HepG2 (cell line): ENCODE results near the gene ETFA. TPM values are rescaled to one million over a fixed set of nuclear protein-coding genes. Genes with fewer than 3 reads are reported as not detected.

Experiments used
- ATAC-seq: fragments of 200-7000 bp; cut with Tn5 transposase; 3 replicates; pipeline ENCODE4 v1.9.1; 2020; ENCODE audit warnings: mild to moderate bottlenecking, moderate library complexity
- BruUV-seq: library from RNA; stranded (reverse); fragments of 400-500 nt; replicated peaks from 2 replicates; lab custom pipeline; 2021; lab: Mats Ljungman, UMichigan
- CTCF ChIA-PET: fragments of 300-600 bp; formaldehyde crosslinking; extraction: SDS; loops from one replicate; lab custom pipeline; 2021; ENCODE audit warnings: low total read pairs, inconsistent platforms, low intra/inter-chr PET ratio; lab: Yijun Ruan, JAX
- POLR2A ChIA-PET: fragments of 350-600 bp; sonication (Branson Sonifier 250); formaldehyde crosslinking; loops from one replicate; lab custom pipeline; 2020; ENCODE audit warnings: antibody characterized with exemption, inconsistent platforms; lab: Yijun Ruan, JAX
- DNase-seq: peaks from one replicate; pipeline ENCODE4 v3.0.0-alpha.2; 2015; ENCODE audit warnings: low spot score
- FAIRE-seq: peaks from 3 replicates; lab custom pipeline; 2011; peaks lifted over from hg19 to GRCh38; lab: Jason Lieb, UNC
- H2AFZ ChIP-seq: one replicate; pipeline ENCODE4 v1.6.1; 2011; ENCODE audit warnings: low read length, inconsistent platforms
- H3K27ac ChIP-seq: fragments of 300-600 bp; 3 replicates; pipeline ENCODE4 v1.8.0; 2011; ENCODE audit warnings: mixed run types, mild to moderate bottlenecking, mixed read lengths, low read length, inconsistent platforms; ENCODE audit not compliant: insufficient read depth; ENCODE audit errors: extremely low read length
- H3K27me3 ChIP-seq, 2 experiments: fragments of 200-600 bp in 1 of 2; 2 replicates in 1 of 2; 3 replicates in 1 of 2; pipeline versions ENCODE4 v1.6.0 to v1.8.0; 2011; ENCODE audit warnings: low read length in 2 of 2, mild to moderate bottlenecking in 2 of 2, moderate library complexity in 2 of 2, inconsistent platforms in 1 of 2; ENCODE audit not compliant: insufficient read depth in 2 of 2, control insufficient read depth in 1 of 2
- H3K36me3 ChIP-seq, 2 experiments: fragments of 200-600 bp in 1 of 2; replicated peaks in 1 of 2; 2 replicates in 1 of 2; 3 replicates in 1 of 2; pipeline versions ENCODE4 v1.5.1 to v1.8.0; 2011; ENCODE audit warnings: low read length in 2 of 2, inconsistent platforms in 1 of 2; ENCODE audit not compliant: insufficient read depth in 2 of 2, control insufficient read depth in 1 of 2
- H3K4me1 ChIP-seq: 2 replicates; pipeline ENCODE4 v1.5.1; 2012; ENCODE audit warnings: low read length, inconsistent platforms; ENCODE audit not compliant: insufficient read depth
- H3K4me2 ChIP-seq: 2 replicates; pipeline ENCODE4 v1.6.0; 2011; ENCODE audit warnings: low read depth, low read length, inconsistent platforms
- H3K4me3 ChIP-seq, 3 experiments: fragments of 200-600 bp in 1 of 3; sonication (generic), shearing (Covaris generic) in 1 of 3; replicated peaks in 1 of 3; 2 replicates each; pipeline ENCODE4 v1.5.1; 2011 to 2016; ENCODE audit warnings: low read length in 3 of 3, inconsistent platforms in 2 of 3, low read depth in 2 of 3, mild to moderate bottlenecking in 2 of 3, control low read depth in 1 of 3, mixed read lengths in 1 of 3; ENCODE audit not compliant: insufficient read depth in 1 of 3
- H3K79me2 ChIP-seq: one replicate; pipeline ENCODE4 v1.6.1; 2011; ENCODE audit warnings: low read length, inconsistent platforms; ENCODE audit not compliant: insufficient read depth
- H3K9ac ChIP-seq: 2 replicates; pipeline ENCODE4 v1.6.0; 2011; ENCODE audit warnings: mild to moderate bottlenecking, low read depth, low read length, inconsistent platforms; ENCODE audit not compliant: insufficient read depth
- H3K9me3 ChIP-seq: 2 replicates; pipeline ENCODE4 v1.5.1; 2012; ENCODE audit warnings: mild to moderate bottlenecking, low read length
- H4K20me1 ChIP-seq: 2 replicates; pipeline ENCODE4 v1.6.0; 2011; ENCODE audit warnings: inconsistent platforms, mild to moderate bottlenecking, low read length, moderate library complexity; ENCODE audit not compliant: insufficient read depth
- ATF7 ChIP-seq, 2 experiments: fragments of 450-650 bp in 1 of 2; sonication (generic) in 1 of 2; formaldehyde crosslinking in 1 of 2; IDR thresholded peaks; 2 replicates each; pipeline versions ENCODE4 v1.4.0 to v1.6.1; 2016 to 2020; ENCODE audit warnings: antibody characterized with exemption in 1 of 2, mild to moderate bottlenecking in 1 of 2, missing genetic modification reagents in 1 of 2
- CERS6 ChIP-seq: sonication (generic); formaldehyde crosslinking; IDR thresholded peaks from 2 replicates; pipeline ENCODE4 v1.5.0; 2020; ENCODE audit warnings: missing genetic modification reagents
- MAFK ChIP-seq, 2 experiments: IDR thresholded peaks in 1 of 2; conservative IDR thresholded peaks in 1 of 2; 2 replicates each; pipeline ENCODE4 v1.6.1; 2011; ENCODE audit warnings: improper control_type of control experiment in 2 of 2, low read length in 2 of 2
- NFE2L2 ChIP-seq: fragments of 150-350 bp; IDR thresholded peaks from 2 replicates; pipeline ENCODE4 v1.6.1; 2014; ENCODE audit warnings: low read length
- RBFOX2 ChIP-seq: fragments of 200-400 bp; formaldehyde crosslinking; IDR thresholded peaks from 2 replicates; pipeline ENCODE4 v1.6.1; 2017; ENCODE audit warnings: low read depth, mild to moderate bottlenecking, low read length
- SP2 ChIP-seq: sonication (generic); formaldehyde crosslinking; IDR thresholded peaks from 2 replicates; pipeline ENCODE4 v1.5.1; 2020; ENCODE audit warnings: mild to moderate bottlenecking, missing genetic modification reagents
- ZBTB44 ChIP-seq: sonication (generic); formaldehyde crosslinking; IDR thresholded peaks from 2 replicates; pipeline ENCODE4 v1.4.0; 2020; ENCODE audit warnings: missing genetic modification reagents
- ZFP62 ChIP-seq: sonication (generic); formaldehyde crosslinking; IDR thresholded peaks from 2 replicates; pipeline ENCODE4 v1.4.0; 2020; ENCODE audit warnings: missing genetic modification reagents
- ZNF512 ChIP-seq: sonication (generic); formaldehyde crosslinking; IDR thresholded peaks from 2 replicates; pipeline ENCODE4 v1.4.0; 2020; ENCODE audit warnings: mild to moderate bottlenecking, missing genetic modification reagents
- WGBS: methylation state at CpG from one replicate; pipeline ENCODE4 v1.1.6; 2017; ENCODE audit warnings: low lambda C conversion rate; 5-methylcytosine and 5-hydroxymethylcytosine counted together
- in situ Hi-C: cut with HindIII; loops from 2 replicates; pipeline ENCODE4 v1.10.0; 2017; ENCODE audit warnings: low pct_unique_long_range_greater_than_20kb; ENCODE audit not compliant: extremely low pct_ligation_motif_present
- intact Hi-C: fragments of 100-400 bp; cut with micrococcal nuclease; formaldehyde crosslinking; loops from one replicate; pipeline ENCODE4 v1.10.0; 2022; ENCODE audit not compliant: unreplicated experiment
- polyA plus RNA-seq, 8 experiments: library from polyadenylated mRNA; depleted of rRNA in 3 of 8; stranded (reverse) in 7 of 8; unstranded in 1 of 8; fragments of >200 nt; fragmentation: Illumina TruSeq in 4 of 8; extraction: Trizol in 4 of 8; gene quantifications; 2 replicates each; pipeline versions ENCODE4 v1.2.1 to v1.2.3, GENCODE V29; 2011 to 2016; ENCODE audit warnings: low read depth in 4 of 8, missing spikeins in 1 of 8, mixed read lengths in 1 of 8; ENCODE audit not compliant: insufficient read depth in 1 of 8
- total RNA-seq, 5 experiments: library from RNA; depleted of rRNA; stranded (reverse); fragments of >200 nt; fragmentation: Illumina TruSeq; extraction: Trizol; gene quantifications; 2 replicates each; pipeline ENCODE4 v1.2.3, GENCODE V29; 2016; ENCODE audit warnings: low read depth in 1 of 5

The ETFA gene
- total and polyA plus RNA-seq, 2 of the 13 experiments (the other 11 are each of a cell fraction or from before 2014, with no cell fraction given), result 291 to 396 TPM

- no peak for TF ChIP-seq CERS6 (CRISPR knock-in tag)
- TF ChIP-seq SP2 (CRISPR knock-in tag), result no peak
- TF ChIP-seq ZFP62 (CRISPR knock-in tag), result no peak
Measured at GRCh38 chr15:76321171-76321570, 9.9 kb upstream of the ETFA start (continued).

GRCh38 chr15:76320012-76320411 is 8.7 kb upstream of the ETFA start:
- no peak for FAIRE-seq
- peaks cover 0 to 15% of the 10 kb centered on the region in 2 experiments; a peak in 2 of 5 replicates for H3K27me3 ChIP-seq
- ChIA-PET CTCF (no interaction called here), POLR2A (no interaction called here)
- WGBS, result 52% methylated on average over 6 of the region's 6 CpGs
- intact Hi-C loops, result no loop called here
- H2AFZ ChIP-seq, result no peak overlapping the region
- TF ChIP-seq ATF7 (IDR thresholded peaks at IDR 0.05) (no peak), ATF7 (CRISPR knock-in tag; IDR thresholded peaks at IDR 0.05) (no peak), ZNF512 (CRISPR knock-in tag) (no peak), ZBTB44 (CRISPR knock-in tag) (no peak), MAFK (conservative IDR thresholded peaks at IDR 0.05 in 1 of 2, IDR thresholded peaks at IDR 0.05 in 1 of 2; ENCODE audit: low read length in 2 of 2) (peak; percentile 42 to 54), NFE2L2 (peak; percentile 80), RBFOX2 (no peak)
- H3K27ac ChIP-seq, result no peak overlapping the region
- ATAC-seq, result no peak
- H3K9ac ChIP-seq, result no peak overlapping the region
- in situ Hi-C loops, result no loop called here
- no peak for DNase-seq
- no peaks in the 10 kb centered on the region for H3K79me2 ChIP-seq
- H3K4me2 ChIP-seq, result no peak overlapping the region
- H3K9me3 ChIP-seq, result no peaks in the 10 kb centered on the region
- H4K20me1 ChIP-seq, result no peaks in the 10 kb centered on the region
- no peaks in the 10 kb centered on the region for H3K36me3 ChIP-seq
- BruUV-seq, result no TSS peak
- H3K4me3 ChIP-seq, result no peak overlapping the region
- peaks cover 19% of the 10 kb centered on the region for H3K4me1 ChIP-seq
